Neuronal stem cell (in vitro differentiated cells): ENCODE data around the gene TMC8.
"Not testable (repeated sequence)": the region's sequence is repeated elsewhere in the genome, so short reads cannot be mapped to it uniquely, and the experiment has no call there.

ENCODE experiments used
- DNase-seq: peaks from one replicate; pipeline ENCODE4 v3.0.0-alpha.2; 2013; ENCODE audit warnings: low spot score
- H2AFZ ChIP-seq: one replicate; pipeline ENCODE4 v1.6.1; 2013; ENCODE audit warnings: mild to moderate bottlenecking, low read length, inconsistent platforms
- H2AK5ac ChIP-seq: 2 replicates; pipeline ENCODE4 v1.6.1; 2013; ENCODE audit warnings: low read depth, mild to moderate bottlenecking, inconsistent platforms, low read length, moderate library complexity, mixed read lengths
- H2BK120ac ChIP-seq: 2 replicates; pipeline ENCODE4 v1.6.1; 2013; ENCODE audit warnings: low read depth, mild to moderate bottlenecking, inconsistent platforms, low read length, moderate library complexity, mixed read lengths
- H2BK12ac ChIP-seq: one replicate; pipeline ENCODE4 v1.6.1; 2013; ENCODE audit warnings: low read length, inconsistent platforms
- H2BK15ac ChIP-seq: 2 replicates; pipeline ENCODE4 v1.6.1; 2013; ENCODE audit warnings: mild to moderate bottlenecking, low read length, inconsistent platforms, mixed read lengths
- H2BK5ac ChIP-seq: one replicate; pipeline ENCODE4 v1.6.1; 2013; ENCODE audit warnings: inconsistent platforms, mild to moderate bottlenecking, low read length, moderate library complexity
- H3K14ac ChIP-seq: one replicate; pipeline ENCODE4 v1.6.1; 2013; ENCODE audit warnings: low read length, inconsistent platforms
- H3K18ac ChIP-seq: 2 replicates; pipeline ENCODE4 v1.6.1; 2013; ENCODE audit warnings: low read length, inconsistent platforms
- H3K23ac ChIP-seq: 2 replicates; pipeline ENCODE4 v1.6.1; 2013; ENCODE audit warnings: low read depth, mild to moderate bottlenecking, mixed read lengths, low read length, inconsistent platforms; ENCODE audit not compliant: poor library complexity
- H3K27ac ChIP-seq: replicated peaks from 3 replicates; pipeline ENCODE4 v1.5.1; 2013; ENCODE audit warnings: low read length, inconsistent platforms
- H3K27me3 ChIP-seq, 3 experiments: 2 replicates each; pipeline ENCODE4 v1.6.1; 2013; ENCODE audit warnings: low read length in 3 of 3, mild to moderate bottlenecking in 2 of 3, inconsistent platforms in 1 of 3, low read depth in 1 of 3, mixed read lengths in 1 of 3, moderate library complexity in 1 of 3; ENCODE audit not compliant: control insufficient read depth in 3 of 3, insufficient read depth in 3 of 3
- H3K36me3 ChIP-seq, 2 donors: replicated peaks in 1 of 2; 2 replicates each; pipeline ENCODE4 v1.6.1; 2013; ENCODE audit warnings: low read length in 2 of 2; ENCODE audit not compliant: control insufficient read depth in 2 of 2, insufficient read depth in 2 of 2
- H3K4ac ChIP-seq: 2 replicates; pipeline ENCODE4 v1.6.1; 2013; ENCODE audit warnings: inconsistent platforms, mild to moderate bottlenecking, low read length, moderate library complexity
- H3K4me1 ChIP-seq, 2 donors: 1 replicate in 1 of 2; 2 replicates in 1 of 2; pipeline ENCODE4 v1.6.1; 2013; ENCODE audit warnings: low read length in 2 of 2, low read depth in 1 of 2; ENCODE audit not compliant: control insufficient read depth in 2 of 2, insufficient read depth in 1 of 2
- H3K4me2 ChIP-seq: one replicate; pipeline ENCODE4 v1.6.1; 2013; ENCODE audit warnings: mild to moderate bottlenecking, low read length, inconsistent platforms; ENCODE audit not compliant: insufficient read depth, poor library complexity, severe bottlenecking
- H3K4me3 ChIP-seq, 2 donors: 2 replicates each; pipeline ENCODE4 v1.5.1; 2013; ENCODE audit warnings: low read length in 2 of 2, mild to moderate bottlenecking in 2 of 2, inconsistent platforms in 1 of 2, moderate library complexity in 1 of 2
- H3K79me1 ChIP-seq: one replicate; pipeline ENCODE4 v1.6.1; 2013; ENCODE audit warnings: low read depth, mild to moderate bottlenecking, inconsistent platforms, low read length, moderate library complexity
- H3K9ac ChIP-seq: one replicate; pipeline ENCODE4 v1.6.1; 2013; ENCODE audit warnings: mild to moderate bottlenecking, low read depth, low read length, inconsistent platforms; ENCODE audit not compliant: poor library complexity
- H3K9me3 ChIP-seq, 2 donors: replicated peaks in 1 of 2; 2 replicates each; pipeline versions ENCODE3 to v1.6.1; 2013; ENCODE audit warnings: low read length in 2 of 2, mild to moderate bottlenecking in 2 of 2, inconsistent platforms in 1 of 2, low read depth in 1 of 2, mixed read lengths in 1 of 2, moderate library complexity in 1 of 2; ENCODE audit not compliant: control insufficient read depth in 2 of 2, insufficient read depth in 1 of 2
- H4K8ac ChIP-seq: one replicate; pipeline ENCODE4 v1.6.1; 2013; ENCODE audit warnings: low read depth, mild to moderate bottlenecking, inconsistent platforms, low read length, moderate library complexity
- H4K91ac ChIP-seq: one replicate; pipeline ENCODE4 v1.6.1; 2013; ENCODE audit warnings: low read length, low read depth, mild to moderate bottlenecking, inconsistent platforms; ENCODE audit not compliant: poor library complexity
- WGBS, 2 donors: extraction: QIAGEN DNeasy Blood & Tissue Kit; methylation state at CpG; one replicate each; pipeline ENCODE4 v1.1.7; 2013; ENCODE audit warnings: missing lambda C conversion rate in 2 of 2, mixed read lengths in 1 of 2; ENCODE audit not compliant: insufficient read length in 2 of 2, insufficient replicate concordance in 1 of 2; ENCODE audit errors: extremely low coverage in 2 of 2; 5-methylcytosine and 5-hydroxymethylcytosine counted together

Gene TMC8

DNA sequence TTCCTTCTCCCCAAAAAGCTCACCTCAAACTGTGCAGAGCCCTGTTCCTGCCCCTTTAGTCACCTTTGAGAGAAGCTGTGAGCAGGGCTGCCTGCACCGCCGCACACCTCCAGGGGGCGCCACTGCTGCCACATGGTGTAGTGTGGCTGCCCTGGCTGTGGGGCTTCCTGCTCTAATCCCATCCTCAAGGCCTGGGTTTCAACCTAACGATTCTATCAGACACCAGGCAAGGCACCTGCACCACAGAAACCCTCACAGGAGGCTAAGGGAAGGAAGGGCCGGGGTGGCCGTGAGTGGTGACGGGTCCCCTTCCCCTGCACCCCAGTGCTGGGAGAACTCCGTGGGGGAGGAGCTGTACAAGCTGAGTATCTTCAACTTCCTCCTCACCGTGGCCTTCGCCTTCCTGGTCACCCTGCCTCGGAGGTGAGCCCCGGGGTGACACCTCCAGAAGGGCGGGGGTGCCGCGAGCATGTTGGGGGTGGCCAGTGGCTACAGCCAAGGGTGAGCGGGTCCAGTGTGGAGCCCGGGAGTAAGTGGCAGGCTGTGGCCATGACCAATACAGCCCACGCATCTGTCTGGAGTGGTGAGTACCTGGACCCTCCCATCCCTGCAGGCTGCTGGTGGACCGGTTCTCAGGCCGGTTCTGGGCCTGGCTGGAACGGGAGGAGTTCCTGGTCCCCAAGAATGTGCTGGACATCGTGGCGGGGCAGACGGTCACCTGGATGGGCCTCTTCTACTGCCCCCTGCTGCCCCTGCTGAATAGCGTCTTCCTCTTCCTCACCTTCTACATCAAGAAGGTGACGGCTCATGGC is 7.0 kb downstream of the TMC8 start:
- H2BK12ac ChIP-seq = peak overlapping the region; percentile 94
- H3K9me3 ChIP-seq = peaks cover 0 to 4% of the 10 kb centered on the region in 2 donors
- H2BK120ac ChIP-seq = no peak overlapping the region
- peaks cover 2 to 38% (median 19%) of the 10 kb centered on the region in 3 experiments for H3K27me3 ChIP-seq
- H3K36me3 ChIP-seq = no peaks in the 10 kb centered on the region
- H3K79me1 ChIP-seq = peaks cover 4% of the 10 kb centered on the region
- no CpG with 5 or more reads among the region's 26 CpGs for WGBS, 2 donors
- H3K18ac ChIP-seq = peak overlapping the region; percentile 57
- H3K4me3 ChIP-seq = no peak overlapping the region
- H3K14ac ChIP-seq = peak overlapping the region; percentile 82
- no peak overlapping the region for H3K27ac ChIP-seq
- H3K4me2 ChIP-seq = no peak overlapping the region
- H4K91ac ChIP-seq = peak overlapping the region; percentile 53
- peak overlapping the region; percentile 98 for H2AK5ac ChIP-seq
- no peak overlapping the region for H2AFZ ChIP-seq
- H2BK5ac ChIP-seq = no peak overlapping the region
- H3K4me1 ChIP-seq = peaks cover 0 to 6% of the 10 kb centered on the region in 2 donors
- H3K4ac ChIP-seq = peak overlapping the region; percentile 37
- H4K8ac ChIP-seq = no peak overlapping the region
- H3K9ac ChIP-seq = peak overlapping the region; percentile 70
- peak overlapping the region; percentile 92 for H2BK15ac ChIP-seq
- H3K23ac ChIP-seq = peak overlapping the region; percentile 60
- no peak for DNase-seq

- Histone ChIP-seq H3K23ac (peak overlapping the region; percentile 60), H2BK12ac (no peak overlapping the region), H3K27ac (no peak overlapping the region), H3K9me3 (peaks cover 0 to 2% of the 10 kb centered on the region in 2 donors), H2BK120ac (no peak overlapping the region), H2AK5ac (peak overlapping the region; percentile 97), H4K91ac (no peak overlapping the region), H3K14ac (peak overlapping the region; percentile 82), H3K27me3 (peaks cover 2 to 36% (median 11%) of the 10 kb centered on the region in 3 experiments), H3K4ac (no peak overlapping the region), H2AFZ (no peak overlapping the region), H2BK5ac (peak overlapping the region; percentile 66), H3K4me1 (peaks cover 0 to 6% of the 10 kb centered on the region in 2 donors), H3K36me3 (no peaks in the 10 kb centered on the region), H3K18ac (peak overlapping the region; percentile 89), H2BK15ac (peak overlapping the region; percentile 92), H4K8ac (no peak overlapping the region), H3K79me1 (peaks cover 4% of the 10 kb centered on the region), H3K9ac (peak overlapping the region; percentile 70), H3K4me2 (no peak overlapping the region), H3K4me3 (no peak overlapping the region)
- DNase-seq = no peak
- no CpG with 5 or more reads among the region's 17 CpGs for WGBS, 2 donors
These were observed 7.9 kb downstream of the TMC8 start for GRCh38 chr17:78138204-78139060.

DNA sequence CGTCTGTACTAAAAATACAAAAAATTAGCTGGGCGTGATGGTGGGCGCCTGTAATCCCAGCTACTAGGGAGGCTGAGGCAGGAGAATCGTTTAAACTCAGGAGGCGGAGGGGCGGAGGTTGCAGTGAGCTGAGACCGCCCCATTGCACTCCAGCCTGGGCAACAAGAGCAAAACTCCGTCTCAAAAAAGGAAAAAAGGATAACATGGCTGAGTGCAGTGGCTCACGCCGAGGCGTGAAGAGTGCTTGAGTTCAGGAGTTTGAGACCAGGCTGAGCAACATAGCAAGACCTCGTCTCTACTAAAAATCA is 9.2 kb downstream of the TMC8 start:
- H3K4me2 ChIP-seq, H3K9me3 ChIP-seq, H3K4me3 ChIP-seq, H2BK15ac ChIP-seq, H3K4ac ChIP-seq, H3K36me3 ChIP-seq, H3K23ac ChIP-seq, H2BK12ac ChIP-seq, DNase-seq, H3K4me1 ChIP-seq, H3K79me1 ChIP-seq, H3K14ac ChIP-seq, H2BK120ac ChIP-seq, H2AFZ ChIP-seq, H4K8ac ChIP-seq, H3K9ac ChIP-seq, H2BK5ac ChIP-seq, H3K27ac ChIP-seq, H4K91ac ChIP-seq: not testable (repeated sequence)
- Histone ChIP-seq H3K18ac (peak overlapping the region; percentile 8), H3K27me3 (peaks cover 0 to 37% (median 3%) of the 10 kb centered on the region in 3 experiments), H2AK5ac (peak overlapping the region; percentile 89)
- WGBS, 2 donors = no CpG with 5 or more reads among the region's 12 CpGs
